SU-DHL-6 (cell line): ENCODE data around the gene RAX2.

Experiments used
- EZH2phosphoT487 ChIP-seq: fragments of 200-600 bp; sonication (generic), shearing (Covaris generic); conservative IDR thresholded peaks from 2 replicates; pipeline ENCODE4 v1.6.1; 2018; ENCODE audit warnings: mild to moderate bottlenecking, antibody characterized with exemption, low read length, moderate library complexity, mixed read lengths
- TF ChIP-seq, protein P1 (sequence below): fragments of 200-600 bp; sonication (generic); IDR thresholded peaks from one replicate; pipeline ENCODE4 v1.5.1; 2017; ENCODE audit warnings: antibody characterized with exemption, mild to moderate bottlenecking, low read length, moderate library complexity; ENCODE audit not compliant: insufficient read depth, poor library complexity, severe bottlenecking

- TF ChIP-seq, protein P1, sequence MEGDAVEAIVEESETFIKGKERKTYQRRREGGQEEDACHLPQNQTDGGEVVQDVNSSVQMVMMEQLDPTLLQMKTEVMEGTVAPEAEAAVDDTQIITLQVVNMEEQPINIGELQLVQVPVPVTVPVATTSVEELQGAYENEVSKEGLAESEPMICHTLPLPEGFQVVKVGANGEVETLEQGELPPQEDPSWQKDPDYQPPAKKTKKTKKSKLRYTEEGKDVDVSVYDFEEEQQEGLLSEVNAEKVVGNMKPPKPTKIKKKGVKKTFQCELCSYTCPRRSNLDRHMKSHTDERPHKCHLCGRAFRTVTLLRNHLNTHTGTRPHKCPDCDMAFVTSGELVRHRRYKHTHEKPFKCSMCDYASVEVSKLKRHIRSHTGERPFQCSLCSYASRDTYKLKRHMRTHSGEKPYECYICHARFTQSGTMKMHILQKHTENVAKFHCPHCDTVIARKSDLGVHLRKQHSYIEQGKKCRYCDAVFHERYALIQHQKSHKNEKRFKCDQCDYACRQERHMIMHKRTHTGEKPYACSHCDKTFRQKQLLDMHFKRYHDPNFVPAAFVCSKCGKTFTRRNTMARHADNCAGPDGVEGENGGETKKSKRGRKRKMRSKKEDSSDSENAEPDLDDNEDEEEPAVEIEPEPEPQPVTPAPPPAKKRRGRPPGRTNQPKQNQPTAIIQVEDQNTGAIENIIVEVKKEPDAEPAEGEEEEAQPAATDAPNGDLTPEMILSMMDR = no peak
- TF ChIP-seq EZH2phosphoT487 = no peak
Observed at GRCh38 chr19:3736106-3736724, 35.8 kb downstream of the RAX2 start.
